Activated T-cell treated with anti-CD3 and anti-CD28 coated beads, Interleukin-2, amount 50 U/mL, for 4 hours (primary cell): ENCODE results near the gene SEMA5B. TPM values are rescaled to one million over a fixed set of nuclear protein-coding genes. Genes with fewer than 3 reads are reported as not detected.

Source experiments
- ATAC-seq, 2 donors: fragments of 200-7000 bp; cut with Tn5 transposase; one replicate each; pipeline ENCODE4 v1.10.0; 2021
- DNase-seq: peaks from one replicate; pipeline ENCODE4 v3.0.0-alpha.2; 2020
- H3K27me3 Mint-ChIP-seq: one replicate; pipeline ENCODE4 v1.8.0; 2021; ENCODE audit warnings: low read depth, mixed read lengths
- H3K36me3 Mint-ChIP-seq: one replicate; pipeline ENCODE4 v1.8.0; 2022; ENCODE audit warnings: mixed read lengths; ENCODE audit not compliant: insufficient read depth
- H3K4me1 Mint-ChIP-seq: one replicate; pipeline ENCODE4 v1.8.0; 2021; ENCODE audit warnings: low read depth, mixed read lengths
- H3K4me3 Mint-ChIP-seq: one replicate; pipeline ENCODE4 v1.8.0; 2021; ENCODE audit warnings: mild to moderate bottlenecking, moderate library complexity, mixed read lengths
- H3K9me3 Mint-ChIP-seq: one replicate; pipeline ENCODE4 v1.8.0; 2021; ENCODE audit warnings: mixed read lengths
- total RNA-seq, 3 donors: library from RNA; stranded (reverse); gene quantifications; one replicate each; pipeline ENCODE4 v1.2.1, GENCODE V29; 2021

Gene SEMA5B
- total RNA-seq, 3 donors from 2014 or later, result not detected

DNA sequence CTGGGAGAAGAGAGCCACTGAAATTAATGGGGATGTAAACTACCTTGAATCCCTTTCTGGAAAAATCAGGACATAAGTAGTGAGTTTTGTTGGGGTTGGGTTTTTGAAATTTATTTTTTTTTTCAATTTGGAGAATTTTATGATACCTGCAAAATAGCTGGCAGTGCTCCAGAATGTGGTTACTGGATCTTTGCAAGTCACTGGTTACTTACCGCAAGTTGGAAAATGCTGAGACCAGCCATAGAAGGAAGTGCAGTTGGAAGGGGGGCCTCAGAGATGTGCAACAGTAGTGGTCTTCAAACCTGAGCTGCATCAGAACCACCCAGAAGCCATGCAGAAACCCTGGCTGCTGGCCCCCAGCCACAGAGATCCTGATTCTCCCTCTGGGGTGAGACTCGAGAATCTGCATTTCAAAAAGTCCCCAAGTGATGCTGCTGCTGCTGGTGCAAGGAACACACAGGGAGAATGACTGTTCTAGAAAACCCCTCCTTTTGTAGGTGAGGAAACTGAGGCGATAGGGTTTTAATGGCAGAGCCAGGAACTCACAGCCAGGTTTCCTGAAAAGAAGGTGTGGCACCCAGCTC, 39.7 kb downstream of the SEMA5B start:
- H3K36me3 Mint-ChIP-seq, result no peaks in the 10 kb centered on the region
- ATAC-seq (no peak), DNase-seq (no peak)
- peaks cover 41% of the 10 kb centered on the region for H3K27me3 Mint-ChIP-seq
- no peak overlapping the region for H3K4me3 Mint-ChIP-seq
- no peaks in the 10 kb centered on the region for H3K4me1 Mint-ChIP-seq
- H3K9me3 Mint-ChIP-seq, result no peaks in the 10 kb centered on the region

DNA sequence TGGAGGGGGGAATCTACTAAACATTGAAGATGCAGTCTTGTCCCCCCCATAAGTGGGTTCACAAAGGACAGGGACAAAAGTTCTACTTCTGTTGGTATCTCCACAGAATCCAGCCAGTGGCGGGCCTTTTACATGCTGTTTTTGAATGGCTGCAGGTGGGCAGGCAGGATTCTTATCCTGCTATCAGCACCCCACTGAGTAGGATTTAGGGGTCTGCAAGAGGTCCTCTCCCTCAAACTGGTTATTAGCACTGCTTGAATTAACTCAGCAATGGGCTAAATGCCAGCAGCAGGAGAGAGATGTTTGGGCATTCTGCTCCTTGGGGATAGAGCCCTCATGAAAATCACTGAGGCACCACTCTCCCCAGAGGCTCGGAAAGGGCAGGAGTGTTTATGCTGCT, 40.3 kb downstream of the SEMA5B start:
- Mint-ChIP-seq H3K36me3 (no peaks in the 10 kb centered on the region), H3K27me3 (peaks cover 41% of the 10 kb centered on the region)
- no peak for ATAC-seq

DNA sequence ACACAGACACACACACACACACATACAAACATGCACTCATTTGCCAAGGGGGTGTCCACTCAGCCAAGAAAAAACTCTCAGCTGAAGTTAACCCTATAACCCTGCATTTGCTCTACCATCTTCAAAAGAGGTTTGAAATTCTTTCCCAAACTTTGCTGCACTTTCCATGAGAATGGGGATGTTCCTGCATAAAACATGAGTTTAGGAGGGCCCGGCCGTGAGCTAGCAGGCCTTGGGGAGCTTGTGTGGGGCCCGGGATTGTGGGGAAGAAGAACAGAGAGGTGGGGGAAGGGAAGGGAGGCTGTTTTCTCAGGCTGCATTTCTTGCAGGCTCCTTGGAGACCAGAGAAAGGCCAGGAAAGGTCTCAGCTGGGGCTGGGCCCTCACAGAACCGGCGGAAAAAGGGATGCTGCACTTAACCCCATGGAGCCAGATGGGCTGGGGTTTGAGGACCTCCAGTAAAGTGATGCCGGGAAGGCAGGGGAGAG, 40.8 kb downstream of the SEMA5B start:
- no peaks in the 10 kb centered on the region for H3K4me1 Mint-ChIP-seq
- no peak for DNase-seq
- no peak overlapping the region for H3K4me3 Mint-ChIP-seq
- H3K27me3 Mint-ChIP-seq, result peaks cover 36% of the 10 kb centered on the region
- no peaks in the 10 kb centered on the region for H3K36me3 Mint-ChIP-seq
- no peaks in the 10 kb centered on the region for H3K9me3 Mint-ChIP-seq
- no peak for ATAC-seq

More for the DNA sequence above, 40.3 kb downstream of the SEMA5B start:
- no peaks in the 10 kb centered on the region for H3K4me1 Mint-ChIP-seq
- DNase-seq, result no peak
- H3K9me3 Mint-ChIP-seq, result no peaks in the 10 kb centered on the region
- no peak overlapping the region for H3K4me3 Mint-ChIP-seq

DNA sequence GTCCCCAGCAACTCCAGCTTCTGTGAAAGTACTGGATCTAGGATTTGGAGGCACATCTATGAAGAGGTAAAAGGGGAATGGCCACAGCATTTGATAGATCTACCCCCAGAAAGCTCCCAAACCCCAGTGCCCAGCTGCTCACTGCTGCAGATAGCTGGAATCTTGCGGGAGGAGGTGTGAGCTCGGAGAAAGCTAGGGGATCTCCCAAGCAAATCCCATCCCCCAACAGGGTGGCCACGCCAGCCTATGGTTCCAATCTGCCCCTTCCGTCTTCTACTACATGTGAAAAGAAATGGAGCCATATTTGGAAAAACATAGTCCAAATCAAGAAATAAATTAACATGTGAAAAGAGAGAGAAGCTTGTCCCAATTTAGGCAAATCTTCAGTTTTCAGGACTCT, 42.0 kb downstream of the SEMA5B start:
- Mint-ChIP-seq H3K36me3 (no peaks in the 10 kb centered on the region), H3K4me3 (no peak overlapping the region), H3K4me1 (no peaks in the 10 kb centered on the region), H3K9me3 (no peaks in the 10 kb centered on the region), H3K27me3 (peaks cover 34% of the 10 kb centered on the region)
- DNase-seq (no peak), ATAC-seq (no peak)

DNA sequence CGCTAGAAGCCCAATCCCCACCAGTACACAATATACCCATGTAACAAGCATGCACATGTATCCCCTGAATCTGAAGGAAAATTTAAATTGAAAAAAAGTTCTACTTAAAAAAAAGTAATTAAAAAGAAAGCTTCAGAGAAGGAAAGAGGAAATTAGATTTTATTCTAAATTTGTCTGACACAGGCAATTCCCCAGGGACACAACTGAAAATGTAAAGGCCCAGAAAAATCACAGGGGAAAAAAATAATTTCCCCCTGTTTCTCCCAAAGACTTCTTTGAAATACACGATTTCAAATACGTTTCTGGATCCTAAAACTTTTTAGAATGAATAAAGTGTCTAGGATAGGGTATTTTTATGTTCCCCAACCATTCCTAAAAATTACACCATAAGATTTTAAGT, 42.9 kb downstream of the SEMA5B start:
- peaks cover 34% of the 10 kb centered on the region for H3K27me3 Mint-ChIP-seq
- DNase-seq (no peak), ATAC-seq (no peak)
- no peaks in the 10 kb centered on the region for H3K9me3 Mint-ChIP-seq
- no peak overlapping the region for H3K4me3 Mint-ChIP-seq
- no peaks in the 10 kb centered on the region for H3K36me3 Mint-ChIP-seq
- no peaks in the 10 kb centered on the region for H3K4me1 Mint-ChIP-seq

DNA sequence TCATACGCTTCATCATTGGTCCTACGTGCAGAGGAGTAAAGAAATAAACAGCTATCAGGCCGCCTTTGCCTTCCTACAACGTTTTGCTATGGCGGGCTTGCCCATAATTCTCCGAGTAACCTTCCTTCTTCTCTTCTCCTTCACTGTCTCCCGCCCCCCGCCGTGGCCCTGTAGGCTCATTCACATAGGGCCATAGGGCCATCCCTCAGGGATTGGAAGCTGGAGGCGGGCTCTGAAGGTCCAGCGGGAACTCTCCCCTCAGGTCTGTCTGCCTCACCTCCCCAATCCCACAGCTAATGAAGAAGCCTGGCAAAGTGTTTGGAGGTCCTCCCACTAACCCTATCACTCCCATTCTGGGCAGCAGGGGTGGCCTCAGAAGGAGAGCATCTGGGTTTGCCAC, 43.6 kb downstream of the SEMA5B start:
- no peaks in the 10 kb centered on the region for H3K9me3 Mint-ChIP-seq

DNA sequence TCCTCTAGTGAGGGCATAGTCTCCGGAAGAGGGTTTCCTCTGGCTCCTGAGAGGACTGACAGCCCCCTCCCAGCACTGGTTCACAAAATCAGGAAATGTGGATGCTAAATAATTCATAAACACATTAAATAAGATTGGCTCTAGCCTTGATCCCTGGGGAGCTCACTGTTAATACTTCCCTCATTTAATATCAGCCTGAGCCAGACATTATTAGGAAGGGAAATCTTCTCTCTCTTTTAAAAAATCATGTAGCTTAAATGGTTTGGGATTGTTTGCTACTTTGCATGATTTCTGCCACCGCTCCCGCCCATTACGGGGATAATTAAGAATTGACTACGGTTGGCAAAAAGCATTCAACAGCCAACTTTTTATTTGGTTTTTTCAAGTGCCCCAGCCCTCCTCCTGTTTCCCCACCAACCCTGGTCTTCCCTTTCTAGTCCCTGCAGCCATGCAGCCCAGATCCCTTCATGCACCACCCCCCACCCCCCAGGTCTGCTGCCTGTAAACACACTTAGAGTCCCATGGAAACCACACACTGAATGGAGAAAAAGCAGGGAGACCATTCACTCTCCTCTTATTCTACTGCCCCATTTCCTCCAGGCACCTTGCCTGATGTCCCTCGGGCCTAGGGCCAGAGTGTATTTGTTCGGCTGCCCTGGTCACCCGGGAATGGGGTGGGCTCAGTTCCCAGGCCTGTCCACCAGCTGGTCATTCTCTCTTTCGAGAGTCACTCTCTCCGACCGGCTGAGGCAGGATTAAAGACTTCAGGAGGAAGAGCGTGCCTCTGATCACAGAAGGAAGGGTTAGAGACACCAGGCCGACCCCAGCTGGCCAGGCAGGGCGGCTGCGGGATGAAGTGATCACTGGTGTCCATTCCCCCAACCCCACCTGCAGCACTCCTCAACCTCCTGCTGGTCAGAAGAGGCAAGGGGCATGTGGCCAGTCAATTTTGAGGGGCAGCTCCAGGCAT, 45.1 kb downstream of the SEMA5B start:
- DNase-seq (no peak), ATAC-seq (no peak)
- H3K9me3 Mint-ChIP-seq, result no peaks in the 10 kb centered on the region
- no peak overlapping the region for H3K4me3 Mint-ChIP-seq
- no peaks in the 10 kb centered on the region for H3K36me3 Mint-ChIP-seq
- H3K27me3 Mint-ChIP-seq, result peaks cover 24% of the 10 kb centered on the region
- H3K4me1 Mint-ChIP-seq, result peaks cover 2% of the 10 kb centered on the region

More for the DNA sequence above, 43.6 kb downstream of the SEMA5B start:
- Mint-ChIP-seq H3K4me1 (no peaks in the 10 kb centered on the region), H3K36me3 (no peaks in the 10 kb centered on the region), H3K27me3 (peaks cover 29% of the 10 kb centered on the region), H3K4me3 (no peak overlapping the region)
- DNase-seq (no peak), ATAC-seq (no peak)

DNA sequence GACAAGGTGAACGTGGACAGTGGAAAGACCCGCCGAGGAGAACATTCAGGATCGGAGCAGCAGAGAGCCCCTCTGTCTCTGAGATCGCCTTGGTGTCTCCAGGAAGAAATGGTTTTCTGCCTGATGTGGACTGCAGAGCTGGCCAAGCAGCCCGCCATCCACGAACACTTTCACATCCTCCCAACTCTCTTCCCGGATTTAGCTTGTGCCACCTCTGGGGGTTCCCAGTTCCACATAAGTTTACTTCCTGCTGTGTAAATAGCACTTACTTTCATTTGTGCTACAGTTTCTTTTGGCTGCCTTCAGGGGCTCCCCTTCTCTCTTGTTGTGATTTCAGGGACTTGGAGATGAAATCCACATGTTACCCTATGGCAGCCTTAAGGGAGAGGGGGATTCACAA, 48.4 kb downstream of the SEMA5B start:
- ATAC-seq (no peak), DNase-seq (no peak)
- peaks cover 16% of the 10 kb centered on the region for H3K4me1 Mint-ChIP-seq
- peaks cover 12% of the 10 kb centered on the region for H3K27me3 Mint-ChIP-seq
- H3K36me3 Mint-ChIP-seq, result no peaks in the 10 kb centered on the region
- no peaks in the 10 kb centered on the region for H3K9me3 Mint-ChIP-seq
- no peak overlapping the region for H3K4me3 Mint-ChIP-seq

DNA sequence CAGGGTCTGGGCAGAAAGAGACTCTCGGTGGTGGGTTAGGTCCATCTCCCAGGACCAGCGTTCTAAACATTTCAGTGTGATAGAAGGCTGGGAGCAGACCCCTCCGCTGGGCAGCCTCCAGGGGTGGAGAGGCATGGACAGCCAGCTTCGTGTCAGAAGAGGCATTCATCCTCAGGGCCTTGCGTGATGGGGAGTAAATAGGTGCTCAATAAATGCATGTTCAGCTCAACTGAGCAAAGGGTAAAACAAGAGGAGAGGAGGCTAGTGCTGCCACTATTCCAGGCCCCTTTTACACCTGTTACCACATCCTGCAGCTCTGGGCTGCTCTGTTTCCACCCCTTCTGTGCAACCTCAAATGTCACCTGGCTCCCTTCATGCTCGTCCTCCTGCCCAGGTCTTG, 49.0 kb downstream of the SEMA5B start:
- peaks cover 8% of the 10 kb centered on the region for H3K27me3 Mint-ChIP-seq
- no peak overlapping the region for H3K4me3 Mint-ChIP-seq
- no peaks in the 10 kb centered on the region for H3K9me3 Mint-ChIP-seq
- peaks cover 16% of the 10 kb centered on the region for H3K4me1 Mint-ChIP-seq
- no peaks in the 10 kb centered on the region for H3K36me3 Mint-ChIP-seq
- ATAC-seq, result no peak
- no peak for DNase-seq

DNA sequence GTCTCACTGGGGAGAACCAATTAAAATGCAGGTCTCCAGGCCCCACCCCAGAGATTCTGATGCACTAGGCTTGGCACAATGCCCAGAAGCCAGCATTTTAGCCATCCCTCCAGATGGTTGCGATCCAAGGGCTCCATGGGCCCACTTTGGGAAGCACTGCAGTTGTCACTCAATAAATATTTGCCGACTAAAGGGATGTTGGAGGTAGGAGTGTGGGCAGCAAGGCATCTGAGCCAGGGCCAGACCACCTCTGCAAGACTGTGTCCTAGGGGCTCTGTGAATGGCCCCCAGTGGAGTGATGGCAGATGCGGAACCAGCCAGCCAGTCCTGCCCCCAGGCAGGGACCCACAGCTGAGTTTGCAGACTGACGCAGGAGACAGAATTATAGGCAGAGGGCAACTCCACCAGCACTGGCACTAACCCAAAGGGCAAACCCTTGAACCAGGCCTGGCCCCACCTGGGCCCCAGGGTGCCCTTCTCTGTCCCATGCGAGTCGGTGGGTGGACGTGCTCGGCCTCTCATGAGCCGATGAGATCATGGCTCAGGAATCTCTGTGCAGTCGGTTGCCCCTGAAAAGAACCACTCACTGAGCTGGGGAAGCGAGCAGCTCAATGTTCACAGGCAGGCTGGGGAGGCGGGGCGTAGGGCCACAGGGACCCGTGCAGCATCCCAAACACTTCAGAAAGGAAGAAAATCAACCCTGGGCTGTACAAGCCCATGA, 49.7 kb downstream of the SEMA5B start:
- DNase-seq (no peak), ATAC-seq (no peak)
- Mint-ChIP-seq H3K27me3 (peaks cover 8% of the 10 kb centered on the region), H3K4me3 (no peak overlapping the region), H3K4me1 (peaks cover 16% of the 10 kb centered on the region), H3K9me3 (no peaks in the 10 kb centered on the region), H3K36me3 (no peaks in the 10 kb centered on the region)

DNA sequence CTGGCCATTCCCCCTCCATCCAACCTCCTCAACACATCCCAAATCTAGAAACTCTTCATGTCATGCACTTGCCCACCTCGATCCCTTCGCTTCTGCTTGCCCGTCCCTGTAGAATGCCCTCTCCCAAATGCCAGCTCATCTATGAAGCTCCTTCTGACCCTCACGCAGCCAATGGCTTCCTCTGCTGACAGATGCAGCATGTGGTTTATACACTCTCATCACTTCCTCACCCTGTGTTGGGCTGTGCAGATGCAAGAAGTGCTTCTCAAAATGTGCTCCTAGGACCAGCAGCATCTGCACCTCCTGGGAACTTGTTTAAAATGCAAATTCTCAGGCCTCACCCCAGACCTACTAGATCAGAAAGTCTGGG, 51.7 kb downstream of the SEMA5B start:
- DNase-seq (no peak), ATAC-seq (peak in 1 of 2 donors; percentile 8)
- H3K27me3 Mint-ChIP-seq, result peaks cover 2% of the 10 kb centered on the region
- H3K36me3 Mint-ChIP-seq, result no peaks in the 10 kb centered on the region
- no peak overlapping the region for H3K4me3 Mint-ChIP-seq
- no peaks in the 10 kb centered on the region for H3K9me3 Mint-ChIP-seq
- H3K4me1 Mint-ChIP-seq, result peaks cover 16% of the 10 kb centered on the region

DNA sequence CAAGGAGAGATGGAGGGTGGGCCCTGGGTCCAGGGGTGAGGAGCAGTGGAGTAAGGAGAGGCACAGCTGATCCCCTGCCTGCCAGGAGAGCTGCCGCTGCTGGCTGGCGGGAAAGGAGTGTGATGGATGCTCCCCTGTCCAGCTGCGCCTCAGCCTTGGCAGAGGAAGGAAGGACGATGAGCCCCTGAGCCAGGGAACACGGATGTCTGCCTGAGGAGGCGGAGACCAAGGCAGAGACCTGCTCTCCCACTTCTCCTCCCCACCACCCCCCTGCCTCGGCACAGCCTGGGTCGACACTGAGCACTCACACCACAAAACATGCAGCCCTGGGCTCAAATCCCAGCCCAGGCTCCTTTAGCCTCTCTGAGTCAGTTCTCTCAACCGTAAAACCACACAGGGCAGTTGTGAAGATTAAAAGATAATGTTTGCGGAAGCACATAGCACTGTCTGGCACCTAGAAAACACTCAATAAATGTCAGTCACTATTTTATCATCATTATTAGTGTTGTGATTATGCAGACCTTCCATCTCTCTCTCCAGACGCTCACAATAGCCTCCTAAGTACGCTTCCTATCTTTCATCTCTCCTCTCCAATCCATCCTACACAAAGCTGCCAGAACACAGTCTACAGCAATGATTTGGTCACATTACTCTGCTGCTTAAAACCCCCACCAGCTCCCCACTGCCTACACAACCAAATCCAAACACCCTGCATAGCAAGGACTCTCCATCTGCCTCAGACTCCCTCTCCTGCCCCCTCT, 52.2 kb downstream of the SEMA5B start:
- Mint-ChIP-seq H3K4me1 (peaks cover 16% of the 10 kb centered on the region), H3K36me3 (no peaks in the 10 kb centered on the region), H3K4me3 (peak overlapping the region; percentile 60), H3K27me3 (peaks cover 2% of the 10 kb centered on the region), H3K9me3 (no peaks in the 10 kb centered on the region)
- DNase-seq (no peak), ATAC-seq (peak; percentile 38 to 56)

DNA sequence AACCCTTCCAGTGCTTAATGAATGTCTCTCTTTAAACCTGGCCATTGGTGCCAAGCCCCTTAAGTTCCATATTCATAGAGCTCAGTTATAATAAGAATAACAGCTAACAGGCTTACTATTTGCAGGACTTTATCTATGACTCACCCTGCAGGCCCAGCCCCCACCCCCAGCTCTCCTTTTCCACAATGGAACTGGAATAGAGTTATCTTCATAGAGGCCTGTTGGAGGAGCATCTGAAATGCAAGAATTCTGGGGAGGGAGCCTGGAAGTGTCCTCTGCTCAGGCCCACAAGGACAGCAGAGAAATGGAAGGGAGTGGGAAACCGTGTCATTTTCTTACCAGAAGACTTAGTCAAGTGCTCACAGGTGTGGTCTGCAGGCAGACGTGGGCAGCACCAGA, 52.8 kb downstream of the SEMA5B start:
- Mint-ChIP-seq H3K4me3 (peak overlapping the region; percentile 60), H3K9me3 (no peaks in the 10 kb centered on the region), H3K36me3 (no peaks in the 10 kb centered on the region), H3K4me1 (peaks cover 16% of the 10 kb centered on the region), H3K27me3 (peaks cover 2% of the 10 kb centered on the region)
- DNase-seq (no peak), ATAC-seq (peak in 1 of 2 donors; percentile 14)
